A549 (cell line): ENCODE data around the gene PLAAT2.

Source experiments
- BCL3 ChIP-seq: fragments of >200 bp; sonication (Bioruptor Twin); formaldehyde crosslinking; IDR thresholded peaks from 3 replicates; pipeline ENCODE4 v1.6.1; 2016
- CTCF ChIP-seq: fragments of >200 bp; sonication (Bioruptor Twin); formaldehyde crosslinking; IDR thresholded peaks from 3 replicates; pipeline ENCODE4 v1.5.1; 2016
- EHF ChIP-seq: fragments of 250-450 bp; sonication (Bioruptor Pico); IDR thresholded peaks from 2 replicates; pipeline ENCODE4 v1.5.0; 2020; ENCODE audit warnings: mild to moderate bottlenecking
- MYC ChIP-seq: IDR thresholded peaks from 2 replicates; pipeline ENCODE4 v1.6.1; 2012; ENCODE audit warnings: mild to moderate bottlenecking, inconsistent platforms, low read length, improper control_type of control experiment, borderline replicate concordance
- POLR2A ChIP-seq: IDR thresholded peaks from 2 replicates; pipeline ENCODE4 v1.6.1; 2012; ENCODE audit warnings: mild to moderate bottlenecking, low read length
- POLR2AphosphoS2 ChIP-seq: conservative IDR thresholded peaks from 2 replicates; pipeline ENCODE4 v1.6.1; 2012; ENCODE audit warnings: low read length, improper control_type of control experiment, inconsistent platforms
- REST ChIP-seq: fragments of 200-600 bp; sonication (generic); IDR thresholded peaks from 2 replicates; pipeline ENCODE4 v1.6.1; 2016; ENCODE audit warnings: antibody characterized with exemption, mild to moderate bottlenecking, moderate library complexity
- SMC3 ChIP-seq: fragments of >200 bp; sonication (Bioruptor Twin); formaldehyde crosslinking; IDR thresholded peaks from 3 replicates; pipeline ENCODE4 v1.6.1; 2018; ENCODE audit warnings: inconsistent platforms
- USF2 ChIP-seq: fragments of 450-650 bp; IDR thresholded peaks from 2 replicates; pipeline ENCODE4 v1.6.1; 2014; ENCODE audit warnings: antibody characterized with exemption

- no peak for TF ChIP-seq MYC
- TF ChIP-seq POLR2A = no peak
- no peak for TF ChIP-seq BCL3
- TF ChIP-seq EHF (CRISPR knock-in tag) = no peak
- no peak for TF ChIP-seq CTCF
- no peak for TF ChIP-seq POLR2AphosphoS2
- TF ChIP-seq REST = no peak
- no peak for TF ChIP-seq SMC3
- no peak for TF ChIP-seq USF2
These were observed 46.0 kb downstream of the PLAAT2 start for GRCh38 chr11:63517156-63517555.
